Mammary epithelial cell (primary cell): ENCODE measurements around the gene PPP1R16B.

Source experiments
- EZH2 ChIP-seq: IDR thresholded peaks from 2 replicates; pipeline ENCODE4 v1.6.1; 2012; ENCODE audit warnings: low read length, inconsistent platforms, borderline replicate concordance
- TF ChIP-seq, protein P1 (sequence below), 2 donors: IDR thresholded peaks in 1 of 2; conservative IDR thresholded peaks in 1 of 2; 2 replicates each; pipeline ENCODE4 v1.5.1; 2011 to 2012; ENCODE audit warnings: inconsistent platforms in 2 of 2, low read length in 2 of 2, mild to moderate bottlenecking in 2 of 2, control low read depth in 1 of 2, low read depth in 1 of 2; ENCODE audit not compliant: insufficient read depth in 1 of 2; ENCODE audit errors: extremely low read depth in 1 of 2

DNA sequence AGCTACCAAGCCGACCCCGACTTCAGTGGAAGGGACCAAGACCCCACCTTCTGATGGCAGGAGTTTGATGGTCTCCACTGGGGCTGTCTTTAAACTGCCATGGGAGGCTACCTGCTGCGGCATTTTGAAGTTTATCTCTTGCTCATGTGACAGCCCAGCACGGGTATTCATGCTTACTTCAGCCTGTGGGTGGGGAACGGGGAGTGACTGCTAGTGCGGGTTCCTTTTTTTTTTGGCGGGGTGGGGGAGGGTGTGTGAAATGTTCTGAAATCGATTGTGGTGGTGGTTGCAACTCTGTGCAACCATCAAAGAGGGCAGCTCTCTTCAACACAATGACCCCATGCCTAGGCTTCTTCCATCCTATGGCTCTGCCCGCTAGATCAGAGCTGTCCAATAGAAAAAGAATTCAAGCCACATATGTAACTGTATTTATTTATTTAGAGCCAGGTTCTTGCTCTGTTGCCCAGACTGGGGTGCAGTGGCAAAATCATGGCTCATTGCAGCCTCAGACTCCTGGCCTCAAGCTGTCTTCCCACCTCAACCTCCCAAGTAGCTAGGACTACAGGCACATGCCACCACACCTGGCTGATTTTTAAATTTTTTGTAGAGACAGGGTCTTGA, 53.7 kb downstream of the PPP1R16B start:
- TF ChIP-seq, protein P1, sequence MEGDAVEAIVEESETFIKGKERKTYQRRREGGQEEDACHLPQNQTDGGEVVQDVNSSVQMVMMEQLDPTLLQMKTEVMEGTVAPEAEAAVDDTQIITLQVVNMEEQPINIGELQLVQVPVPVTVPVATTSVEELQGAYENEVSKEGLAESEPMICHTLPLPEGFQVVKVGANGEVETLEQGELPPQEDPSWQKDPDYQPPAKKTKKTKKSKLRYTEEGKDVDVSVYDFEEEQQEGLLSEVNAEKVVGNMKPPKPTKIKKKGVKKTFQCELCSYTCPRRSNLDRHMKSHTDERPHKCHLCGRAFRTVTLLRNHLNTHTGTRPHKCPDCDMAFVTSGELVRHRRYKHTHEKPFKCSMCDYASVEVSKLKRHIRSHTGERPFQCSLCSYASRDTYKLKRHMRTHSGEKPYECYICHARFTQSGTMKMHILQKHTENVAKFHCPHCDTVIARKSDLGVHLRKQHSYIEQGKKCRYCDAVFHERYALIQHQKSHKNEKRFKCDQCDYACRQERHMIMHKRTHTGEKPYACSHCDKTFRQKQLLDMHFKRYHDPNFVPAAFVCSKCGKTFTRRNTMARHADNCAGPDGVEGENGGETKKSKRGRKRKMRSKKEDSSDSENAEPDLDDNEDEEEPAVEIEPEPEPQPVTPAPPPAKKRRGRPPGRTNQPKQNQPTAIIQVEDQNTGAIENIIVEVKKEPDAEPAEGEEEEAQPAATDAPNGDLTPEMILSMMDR (conservative IDR thresholded peaks at IDR 0.05 in 1 of 2, IDR thresholded peaks at IDR 0.05 in 1 of 2; ENCODE audit: extremely low read depth in 1 of 2, insufficient read depth in 1 of 2, low read depth in 1 of 2, low read length in 2 of 2), result no peak
- TF ChIP-seq EZH2, result no peak
